Stimulated activated CD4-positive, alpha-beta T cell treated with anti-CD3 and anti-CD28 coated beads, Interleukin-4, amount 100 ng/mL, for 1 hour (primary cell): ENCODE data around the gene NCOA7.
"Not testable (repeated sequence)": the region's sequence is repeated elsewhere in the genome, so short reads cannot be mapped to it uniquely, and the experiment has no call there.

Experiments
- DNase-seq: peaks from one replicate; pipeline ENCODE4 v3.0.0-alpha.2; 2020

The NCOA7 gene

DNA sequence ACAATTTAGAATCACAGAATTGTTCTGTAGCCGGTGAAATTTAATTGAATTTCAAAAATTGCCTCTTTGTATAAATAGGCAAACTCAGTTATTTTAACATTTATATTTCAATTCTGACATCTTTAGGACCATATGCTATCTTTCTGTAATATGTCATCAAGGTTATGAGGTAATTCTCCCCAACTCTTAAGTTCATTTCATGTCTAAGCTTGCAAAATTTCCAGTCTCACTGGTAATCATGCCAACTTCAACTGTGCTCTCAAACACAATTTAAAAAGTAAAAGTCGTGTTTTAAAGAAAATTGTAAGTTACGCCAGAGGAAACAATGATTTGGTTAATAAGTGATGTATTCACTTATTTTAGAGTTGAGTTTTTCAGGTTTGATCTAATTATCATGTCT, 1.4 kb downstream of the NCOA7 start:
- DNase-seq, result no peak

DNA sequence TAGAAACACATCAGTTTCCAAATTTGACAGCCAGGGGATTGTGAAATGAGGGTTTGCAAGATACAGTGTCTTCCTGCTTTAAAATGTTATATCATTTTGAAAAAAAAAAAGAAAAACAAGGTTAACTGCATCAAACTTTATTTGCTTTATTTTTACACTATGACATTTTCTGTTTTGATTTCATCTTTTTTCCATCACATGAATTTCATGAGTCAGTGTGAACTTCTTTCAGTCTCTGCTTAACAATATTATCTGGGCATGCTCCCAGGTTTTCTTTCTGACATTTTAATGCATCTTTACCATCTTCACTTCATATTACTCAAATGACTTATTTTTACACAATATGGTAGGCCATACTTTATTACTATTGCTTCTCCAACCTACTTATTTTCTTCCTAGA, 1.9 kb downstream of the NCOA7 start:
- DNase-seq, result no peak

DNA sequence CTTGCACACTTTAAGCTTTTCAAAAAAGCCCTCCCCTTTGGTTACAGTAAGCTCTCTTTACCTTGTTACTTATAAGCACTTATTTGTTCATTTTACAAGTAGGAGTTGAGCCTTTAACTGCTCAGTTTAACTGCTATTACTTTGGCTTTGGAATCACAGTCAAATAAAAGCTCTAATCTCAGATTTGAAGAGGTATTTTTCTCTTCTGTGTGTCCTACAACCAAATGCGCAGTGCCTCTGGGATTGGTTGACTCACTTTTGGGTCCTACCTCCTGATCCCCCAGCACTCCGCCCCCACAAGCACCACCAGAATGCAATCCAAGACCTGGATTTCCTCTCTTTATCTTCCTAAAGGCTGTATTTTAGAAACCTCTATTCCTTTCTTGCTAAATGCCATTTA, 2.5 kb downstream of the NCOA7 start:
- no peak for DNase-seq

DNA sequence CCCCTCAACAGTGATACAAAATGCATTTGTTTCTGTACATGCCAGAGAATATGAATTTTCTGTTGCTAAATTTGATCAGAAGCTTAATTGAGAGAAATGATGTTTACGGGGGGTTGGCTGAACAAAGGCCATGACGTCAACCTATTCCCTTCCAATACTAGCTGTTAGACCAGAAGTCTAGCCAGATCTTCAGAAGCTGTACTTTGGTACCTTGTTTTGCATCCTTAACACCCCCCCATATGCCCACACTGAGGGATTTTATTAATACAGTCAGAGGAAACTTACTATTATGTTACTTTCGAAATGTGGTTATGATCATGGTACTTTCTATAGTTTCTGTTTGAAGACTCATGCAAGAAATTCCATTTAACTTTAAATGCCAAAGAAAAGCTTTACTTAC, 3.1 kb downstream of the NCOA7 start:
- no peak for DNase-seq

DNA sequence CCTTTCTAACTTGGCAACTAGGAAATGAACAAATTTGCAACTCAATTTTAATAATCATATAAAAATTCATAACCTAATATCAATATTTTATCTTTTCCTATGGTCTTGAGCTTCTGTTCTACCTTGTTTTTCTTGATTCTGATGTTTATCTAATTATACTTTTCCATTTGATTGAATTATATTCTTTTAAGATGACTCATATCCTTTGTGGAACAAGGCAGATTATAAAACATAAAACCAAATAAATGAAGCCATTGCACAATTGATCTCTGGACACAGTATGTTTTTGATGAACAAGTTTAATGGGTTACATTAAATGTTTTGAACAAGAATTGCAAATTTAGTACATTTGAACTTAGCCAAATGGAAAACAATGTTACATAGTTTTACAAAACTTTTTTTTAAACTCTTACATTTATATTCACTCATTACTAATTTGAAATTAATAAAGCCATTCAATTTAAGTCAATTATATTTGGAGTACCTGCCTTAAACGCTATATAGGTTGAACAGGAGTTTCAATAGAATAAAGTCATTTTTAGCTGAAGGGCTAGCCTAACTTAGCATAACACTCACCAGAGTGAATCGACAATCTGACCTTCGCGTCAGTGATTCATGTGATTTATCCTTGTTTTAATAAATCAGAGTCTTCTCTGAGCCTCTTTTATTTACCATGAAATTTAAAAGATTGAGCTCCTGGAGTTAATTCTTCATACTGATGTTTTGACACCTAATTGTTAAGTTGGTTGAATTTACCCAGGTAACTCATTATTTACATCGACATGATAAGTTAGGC, 3.8 kb downstream of the NCOA7 start:
- DNase-seq, result no peak

DNA sequence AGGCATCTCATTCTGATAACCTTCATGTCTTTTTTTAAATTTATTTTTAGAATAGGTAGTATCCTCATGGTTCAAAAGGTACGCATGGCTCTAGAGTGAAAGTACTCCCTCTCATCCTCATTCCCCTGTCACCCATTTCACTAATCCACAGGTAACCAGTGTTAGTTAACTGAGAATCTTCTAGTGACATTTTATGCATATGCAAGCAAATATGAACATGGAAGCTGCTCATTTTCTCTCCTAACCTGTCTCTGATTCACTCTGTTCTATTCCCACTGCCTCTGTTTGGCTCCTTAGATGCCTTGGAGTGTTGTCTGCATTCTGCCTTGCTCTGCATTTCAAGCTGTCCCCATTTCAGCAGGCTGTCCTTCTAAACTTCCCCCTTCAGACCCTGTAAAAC, 4.5 kb downstream of the NCOA7 start:
- no peak for DNase-seq

DNA sequence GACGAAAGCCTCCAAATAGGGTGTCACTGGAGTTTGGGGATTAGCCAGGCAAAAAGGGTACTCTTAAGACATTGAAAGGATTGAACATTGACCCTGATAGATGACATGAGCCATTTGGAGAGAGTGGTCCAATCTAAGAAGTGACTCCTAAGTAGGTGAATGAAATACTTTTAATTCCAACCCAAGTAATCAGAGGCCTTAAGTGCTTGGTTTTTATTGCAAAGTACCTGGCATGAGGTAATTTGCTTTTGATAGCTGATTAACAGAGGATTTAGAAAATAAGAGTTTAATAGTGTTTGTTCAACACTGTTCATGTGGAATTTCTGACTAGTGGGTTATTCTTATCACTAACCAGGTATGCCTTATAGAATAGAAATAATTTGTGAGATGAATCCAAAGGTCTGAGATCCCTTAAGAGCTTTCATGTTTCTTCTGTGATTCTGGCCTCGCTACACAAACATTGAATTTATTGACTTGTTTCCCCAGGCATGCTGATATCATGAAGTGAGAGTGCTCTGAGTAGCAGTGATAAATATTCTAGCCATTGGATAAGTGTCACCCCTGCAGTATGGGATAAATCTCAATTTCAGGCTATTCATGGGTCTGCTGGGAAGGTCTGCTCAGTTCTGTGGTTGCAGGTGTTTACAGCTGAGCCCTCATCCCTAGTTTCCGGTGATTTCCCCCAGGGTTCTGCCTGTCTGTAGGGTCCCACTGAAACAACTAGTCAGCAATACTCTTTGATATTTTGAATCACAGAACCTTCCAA, 6.5 kb downstream of the NCOA7 start:
- no peak for DNase-seq

DNA sequence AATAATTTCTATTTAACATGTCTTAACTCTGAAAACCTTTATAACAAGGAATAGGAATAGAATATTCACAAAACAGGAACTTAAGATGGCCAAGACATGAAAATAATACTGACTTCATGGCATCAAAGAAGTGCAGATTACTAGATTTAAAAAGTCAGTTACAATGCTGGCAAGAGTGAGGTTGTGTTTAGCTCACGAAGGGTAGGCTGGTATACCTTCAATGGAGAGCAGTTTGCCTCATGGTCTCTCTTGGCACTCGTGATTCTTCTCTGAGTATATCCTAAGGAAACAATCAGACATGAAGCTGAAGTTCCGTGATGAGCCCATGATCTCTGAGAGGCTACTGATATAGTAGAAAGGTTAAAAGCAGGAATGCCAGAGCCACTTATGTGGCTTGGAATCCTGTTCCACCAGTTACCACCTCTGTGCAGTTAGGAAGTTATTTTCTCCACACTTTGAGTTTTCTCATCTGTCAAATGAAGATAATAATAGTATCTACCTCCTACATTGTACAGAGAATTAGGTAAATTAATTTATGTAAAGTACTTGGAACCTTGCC, 7.2 kb downstream of the NCOA7 start:
- DNase-seq, result no peak

DNA sequence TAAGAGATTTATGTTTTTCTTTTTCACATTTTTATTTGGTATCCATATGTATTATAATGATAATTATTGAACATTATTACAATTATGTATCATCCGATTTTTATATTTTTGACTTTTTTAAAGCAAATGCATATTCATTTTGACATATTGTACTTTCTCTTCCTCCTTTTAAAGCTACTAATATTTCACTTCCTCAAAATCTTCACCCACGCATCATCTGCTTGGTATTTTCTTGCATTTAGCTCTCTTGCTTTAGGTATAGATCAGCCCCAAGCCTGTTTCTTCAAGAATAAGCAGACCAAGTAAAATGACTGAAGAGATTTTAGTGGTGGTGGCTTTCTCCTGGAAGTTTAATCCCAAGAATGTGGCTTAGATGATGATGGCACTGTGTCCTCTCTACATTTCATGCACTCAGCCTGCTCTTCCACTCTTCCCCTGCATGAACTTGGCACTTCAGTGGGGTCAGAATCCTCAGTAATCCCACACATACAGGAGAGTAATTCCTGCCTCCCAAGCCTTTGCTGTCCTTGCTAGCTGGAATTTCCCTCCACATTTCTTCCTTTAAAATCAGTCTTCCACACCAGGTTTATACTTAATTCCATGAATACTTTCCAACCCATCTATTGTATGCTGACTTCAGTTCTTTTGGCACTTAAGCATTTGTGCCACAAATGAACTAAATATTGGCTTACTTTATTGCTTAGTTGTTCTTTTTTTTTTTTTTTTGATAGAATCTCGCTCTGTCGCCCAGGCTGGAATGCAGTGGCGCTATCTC, 8.2 kb downstream of the NCOA7 start:
- DNase-seq, result no peak

DNA sequence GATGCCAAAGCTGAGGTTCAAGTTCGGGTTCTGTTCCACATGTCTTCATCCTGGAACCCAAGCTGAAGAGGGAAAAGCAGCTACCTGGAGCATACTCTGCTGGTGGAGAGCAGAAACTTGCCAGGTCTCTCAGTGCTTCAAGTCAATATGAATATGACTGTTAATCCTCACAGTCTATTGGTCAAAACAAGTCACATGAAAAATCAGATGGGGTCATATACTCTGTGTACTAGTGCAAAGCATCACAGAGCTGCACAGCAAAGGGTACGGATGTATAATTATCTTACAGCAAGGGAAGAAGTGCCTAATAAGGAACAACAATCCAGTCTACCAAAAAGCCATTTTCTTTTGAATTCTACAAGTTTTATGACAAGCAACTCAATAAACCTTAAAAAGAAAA, 11.6 kb downstream of the NCOA7 start:
- no peak for DNase-seq

DNA sequence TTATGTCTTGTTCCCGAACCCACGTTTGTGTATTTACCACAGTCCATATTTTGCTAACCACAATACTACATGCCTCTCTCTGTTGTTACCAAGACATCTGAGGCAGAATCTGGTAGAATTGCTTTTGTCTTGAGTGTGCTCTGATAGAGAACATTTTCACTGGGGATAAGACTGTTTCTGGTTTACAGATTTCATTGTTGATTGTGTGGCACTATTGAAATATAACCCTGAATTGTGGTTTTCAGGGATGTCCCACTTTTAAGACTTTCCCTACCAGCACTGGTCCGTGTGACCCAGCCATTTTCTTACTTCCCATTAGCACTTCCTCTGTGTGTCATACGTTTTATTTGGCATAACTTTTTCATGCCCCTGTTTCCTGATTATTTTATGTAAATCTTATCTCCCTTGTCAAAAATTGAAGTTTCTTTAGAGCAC, 12.2 kb downstream of the NCOA7 start:
- DNase-seq, result no peak

DNA sequence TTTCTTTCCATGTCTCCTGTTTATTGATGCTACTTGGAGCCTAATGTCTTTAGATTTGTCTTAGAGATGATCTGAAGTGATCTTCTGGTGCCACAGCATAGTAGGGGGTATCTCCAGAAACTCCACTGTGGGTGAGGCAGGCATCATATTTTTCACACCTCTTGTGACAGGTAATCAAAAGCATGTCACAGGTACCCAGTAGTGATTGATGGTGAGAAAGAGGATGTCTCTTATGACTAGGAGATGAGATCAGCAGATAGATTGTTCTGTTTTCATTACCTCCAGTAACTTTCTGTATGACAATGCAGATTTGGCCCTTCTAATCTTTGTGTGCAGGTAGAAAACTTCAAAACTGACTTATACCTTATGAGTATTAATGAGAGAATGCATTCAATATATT, 13.5 kb downstream of the NCOA7 start:
- no peak for DNase-seq

DNA sequence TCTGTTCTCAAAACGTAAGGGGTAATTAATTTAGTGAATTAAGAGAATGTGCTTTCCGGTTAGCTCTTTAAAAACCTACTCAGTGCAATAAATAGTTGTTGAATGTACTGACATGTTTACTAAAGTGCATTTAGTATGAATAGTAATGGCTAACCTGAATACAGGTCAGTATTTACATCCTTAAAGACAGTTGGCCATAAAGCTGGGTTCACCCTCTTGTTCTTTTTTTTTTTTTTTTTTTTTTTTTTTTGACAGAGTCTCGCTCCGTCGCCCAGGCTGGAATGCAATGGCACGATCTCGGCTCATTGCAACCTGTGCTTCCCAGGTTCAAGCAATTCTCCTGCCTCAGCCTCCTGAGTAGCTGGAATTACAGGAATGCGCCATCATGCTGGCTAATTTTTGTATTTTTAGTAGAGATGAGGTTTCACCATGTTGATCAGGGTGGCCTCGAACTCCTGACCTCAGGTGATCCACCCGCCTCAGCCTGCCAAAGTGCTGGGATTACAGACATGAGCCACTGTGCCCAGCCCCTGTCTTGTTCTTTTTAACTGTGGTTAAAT, 14.2 kb downstream of the NCOA7 start:
- not testable (repeated sequence) for DNase-seq

DNA sequence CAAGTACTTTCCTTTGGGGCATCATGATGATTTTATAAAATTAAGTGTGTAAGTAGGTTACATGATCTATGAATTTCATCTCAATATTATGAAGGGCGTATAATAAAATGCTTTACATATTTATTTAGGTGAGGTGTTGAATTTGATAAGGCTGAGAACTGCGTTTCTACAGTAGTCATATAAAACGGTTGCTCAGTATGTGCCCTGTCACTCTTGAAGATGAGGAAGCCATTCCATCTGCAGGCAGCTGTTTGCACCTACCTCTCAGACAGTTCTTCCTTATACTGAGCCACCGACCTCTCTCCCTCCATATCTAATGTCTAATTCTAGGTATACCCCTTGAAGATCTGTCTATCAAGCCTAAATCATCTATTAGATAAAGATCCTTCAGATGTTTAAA, 16.1 kb downstream of the NCOA7 start:
- no peak for DNase-seq

DNA sequence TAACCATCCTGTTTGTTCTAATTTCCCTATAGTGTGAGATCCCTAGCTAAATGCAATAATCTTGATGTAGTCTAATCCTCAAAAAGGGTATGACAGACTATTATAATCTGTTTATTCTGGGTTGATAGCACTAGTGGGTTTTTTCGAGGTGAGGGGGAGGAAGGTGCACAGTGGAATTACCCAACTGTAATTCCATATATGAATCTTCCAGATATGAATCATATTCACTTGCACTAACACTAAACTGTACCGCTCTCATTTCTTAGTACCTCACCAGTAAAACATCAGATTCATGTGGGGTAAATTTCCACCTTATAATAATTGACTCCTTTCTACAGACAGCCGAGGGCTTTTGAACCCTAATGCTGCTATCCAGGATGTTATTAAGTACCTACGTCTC, 16.5 kb downstream of the NCOA7 start:
- DNase-seq, result no peak

DNA sequence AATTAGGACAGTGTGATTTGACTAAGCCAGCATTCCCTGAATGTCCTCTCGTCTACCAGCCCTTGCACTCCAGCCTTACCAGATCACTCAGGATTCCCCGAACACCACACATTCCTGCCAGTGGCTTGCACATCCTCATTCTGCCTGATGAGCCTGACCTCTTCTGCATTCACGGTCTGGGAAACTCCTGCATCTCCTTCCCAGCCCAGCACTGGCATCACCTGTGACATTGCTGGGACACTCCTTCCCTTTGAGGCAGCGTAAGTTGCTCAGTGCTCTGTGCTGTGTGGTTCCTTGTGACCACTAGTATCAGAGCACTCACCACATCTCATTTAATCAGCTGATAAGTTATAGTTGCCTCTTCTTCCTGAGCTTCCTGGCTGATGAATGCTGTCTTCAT, 17.3 kb downstream of the NCOA7 start:
- DNase-seq, result no peak

DNA sequence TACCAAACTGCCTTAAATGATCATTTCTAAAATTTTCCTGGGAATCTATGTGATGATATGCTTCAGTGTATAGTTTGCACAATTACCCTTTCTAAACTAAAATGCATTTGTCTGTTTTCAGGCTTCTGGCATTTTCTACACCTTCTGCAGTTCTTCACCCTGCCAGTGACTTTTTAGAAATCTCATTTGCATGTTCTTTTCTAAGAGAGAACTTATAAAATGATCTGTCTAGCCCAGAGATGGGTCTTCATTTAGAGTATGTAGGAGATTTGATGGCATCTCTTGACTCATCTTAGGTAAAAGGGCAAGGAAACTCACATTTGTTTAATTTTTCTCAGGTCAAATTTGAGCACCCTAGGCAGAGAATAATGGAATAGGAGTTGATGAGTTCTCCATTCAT, 17.8 kb downstream of the NCOA7 start:
- DNase-seq, result no peak

DNA sequence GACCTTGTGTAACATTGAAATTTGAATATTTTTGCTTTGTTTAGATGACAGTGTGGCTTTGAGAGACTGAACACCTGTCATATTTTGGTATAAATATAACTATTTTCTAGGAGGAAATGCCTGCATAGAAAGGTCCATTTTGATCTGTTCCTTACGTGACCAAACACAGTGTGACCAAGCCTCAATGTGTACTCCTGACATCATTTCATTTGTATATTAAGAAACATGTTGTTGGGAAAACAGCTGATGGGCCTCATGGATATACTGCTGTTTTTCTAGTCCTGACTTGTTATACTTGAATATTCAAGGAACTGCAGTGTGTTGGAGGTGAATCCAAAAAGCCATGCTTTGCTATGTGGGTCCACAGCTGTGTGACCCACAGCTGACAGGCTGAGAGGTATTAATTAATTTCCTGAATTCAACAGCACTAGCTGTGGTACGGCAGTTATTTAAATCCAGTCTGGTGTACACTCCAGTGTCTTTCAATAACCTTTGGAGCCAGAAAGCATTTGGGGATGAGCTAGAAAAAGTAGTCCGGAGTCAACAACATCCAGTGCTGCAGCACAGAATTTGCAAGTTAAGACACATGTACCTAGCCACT, 18.9 kb downstream of the NCOA7 start:
- no peak for DNase-seq

DNA sequence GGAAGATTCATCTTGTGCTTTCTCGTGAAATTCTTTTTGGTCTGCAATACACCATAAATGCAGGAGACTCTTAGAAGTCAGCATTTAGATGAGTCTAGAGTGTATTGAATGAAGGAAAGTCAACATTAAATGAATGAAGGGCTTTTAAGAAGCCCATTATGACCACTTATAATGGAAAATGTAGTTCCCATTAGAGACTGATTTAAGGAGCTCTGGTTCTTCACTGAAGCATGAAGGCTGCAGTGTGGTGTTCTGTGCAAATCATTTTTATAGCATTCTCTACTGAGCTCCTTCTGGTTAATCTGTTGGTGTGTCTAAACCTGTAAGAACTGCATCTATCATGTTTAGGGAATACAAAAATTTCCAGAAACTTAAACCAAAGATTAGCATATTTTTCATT, 19.7 kb downstream of the NCOA7 start:
- DNase-seq, result no peak

DNA sequence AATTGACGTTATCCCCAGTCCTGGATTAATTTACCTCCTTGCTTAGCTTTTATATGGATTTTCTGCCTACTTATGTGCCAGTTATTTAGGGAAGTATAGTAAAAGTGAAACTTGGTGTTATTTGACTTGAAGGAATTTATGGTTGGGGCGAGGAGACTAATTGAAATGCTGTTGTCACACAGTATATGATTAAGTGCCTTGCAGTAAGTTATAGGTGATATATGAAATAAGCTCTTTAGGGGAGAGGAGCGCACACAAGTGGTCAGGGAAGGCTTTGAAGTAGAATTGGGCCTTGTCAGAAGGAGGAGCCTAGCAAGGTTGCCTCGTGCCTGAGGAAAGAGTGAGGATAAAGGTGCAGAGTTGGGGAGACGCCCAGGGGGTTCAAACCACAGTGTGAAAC, 20.5 kb downstream of the NCOA7 start:
- DNase-seq, result no peak

DNA sequence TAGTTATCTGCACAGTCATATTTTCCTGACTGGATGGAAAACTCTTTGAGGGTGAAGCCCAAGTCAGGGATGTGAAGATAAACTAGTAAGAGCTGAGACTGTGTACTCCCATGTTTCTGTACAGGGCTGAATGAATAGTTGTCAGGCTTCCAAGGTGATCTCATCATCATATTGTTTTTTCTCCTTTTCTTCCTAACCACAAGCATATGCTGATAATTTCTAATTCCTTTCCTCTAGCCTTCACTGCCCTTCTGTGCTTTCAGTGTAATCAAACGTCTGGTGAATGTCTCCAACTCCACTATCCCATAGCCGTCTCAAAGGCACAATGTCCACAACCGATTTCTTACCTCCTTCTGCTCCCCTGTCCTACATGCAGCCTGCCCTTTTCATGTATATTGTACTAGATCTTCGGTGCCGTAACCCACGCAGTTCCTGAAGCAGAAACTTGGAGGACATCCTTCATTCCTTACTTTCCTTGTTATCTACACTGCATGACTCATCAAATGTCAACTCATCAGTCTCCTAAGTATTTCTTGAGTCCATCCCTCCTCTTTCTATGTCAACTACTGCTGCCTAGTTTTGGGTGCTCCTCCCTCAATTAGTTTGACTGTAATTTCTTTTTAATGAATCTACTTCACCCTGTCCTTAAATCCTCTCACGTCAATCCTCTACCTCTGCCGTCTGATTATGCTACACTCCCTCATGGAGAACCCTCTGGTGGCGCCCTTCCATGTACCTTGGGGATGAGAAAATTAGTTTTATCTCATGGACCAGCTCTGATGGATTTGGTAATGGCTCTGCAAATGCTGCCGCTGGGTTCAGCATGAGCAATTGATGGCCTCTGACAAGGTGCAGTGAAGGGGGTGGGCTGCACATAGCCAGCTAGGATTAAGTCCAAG, 21.9 kb downstream of the NCOA7 start:
- no peak for DNase-seq

DNA sequence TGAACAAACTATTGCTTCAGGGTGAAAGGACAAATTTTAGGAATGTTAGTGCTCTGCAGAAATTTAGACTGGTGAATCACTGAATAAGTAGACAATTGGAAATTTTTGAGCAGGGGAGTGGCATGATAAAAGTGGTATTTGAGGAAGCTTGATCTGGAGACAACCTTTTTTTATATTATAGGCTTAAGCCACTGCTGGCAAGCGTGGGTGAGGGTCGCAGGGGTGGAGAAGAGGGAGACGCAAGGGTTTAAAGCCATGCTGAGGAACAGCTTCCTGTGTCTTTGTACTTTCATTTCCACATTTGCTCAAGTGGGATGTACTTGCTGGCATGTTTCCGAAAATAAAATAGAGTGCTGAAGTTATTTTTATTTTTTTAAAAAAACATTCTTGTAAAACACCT, 23.7 kb downstream of the NCOA7 start:
- no peak for DNase-seq
